NCI-H82 treated with DMSO at 0.1 percent for 48 hours (cell line): Measurements from ENCODE around the gene WDTC1.

Source experiments
- DNase-seq: peaks from one replicate; lab custom pipeline; 2025; ENCODE audit not compliant: unreplicated experiment; lab: John Stamatoyannopoulos, UW

The WDTC1 gene

GRCh38 chr1:27332536-27333281 lies 98.3 kb downstream of the WDTC1 start:
- peak; percentile 15 for DNase-seq

DNA sequence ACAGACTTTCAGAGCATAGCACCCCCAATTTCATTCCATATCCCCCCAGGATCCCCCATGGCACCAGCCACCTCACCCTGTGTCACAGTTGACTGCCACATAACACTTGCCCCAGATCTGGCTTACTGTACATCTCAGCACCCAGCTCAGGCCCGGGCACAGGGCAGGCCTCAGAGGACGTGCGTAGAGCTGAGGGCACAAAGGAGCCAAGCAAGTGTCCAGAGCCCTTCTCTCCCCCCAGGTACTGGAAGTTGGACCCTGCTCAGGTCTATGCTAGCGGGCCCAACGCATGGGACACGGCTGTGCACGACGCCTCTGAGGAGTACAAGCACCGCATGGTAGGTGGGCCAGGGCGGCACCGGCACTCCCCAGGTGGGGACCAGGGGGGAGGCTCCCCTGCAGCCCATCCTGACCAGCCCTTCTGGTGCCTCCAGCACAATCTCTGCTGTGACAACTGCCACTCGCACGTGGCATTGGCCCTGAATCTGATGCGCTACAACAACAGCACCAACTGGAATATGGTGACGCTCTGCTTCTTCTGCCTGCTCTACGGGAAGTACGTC lies 99.4 kb downstream of the WDTC1 start:
- no peak for DNase-seq

GRCh38 chr1:27335506-27336422 lies 101.3 kb downstream of the WDTC1 start:
- DNase-seq: no peak

GRCh38 chr1:27336756-27337155 lies 102.3 kb downstream of the WDTC1 start:
- DNase-seq: no peak

DNA sequence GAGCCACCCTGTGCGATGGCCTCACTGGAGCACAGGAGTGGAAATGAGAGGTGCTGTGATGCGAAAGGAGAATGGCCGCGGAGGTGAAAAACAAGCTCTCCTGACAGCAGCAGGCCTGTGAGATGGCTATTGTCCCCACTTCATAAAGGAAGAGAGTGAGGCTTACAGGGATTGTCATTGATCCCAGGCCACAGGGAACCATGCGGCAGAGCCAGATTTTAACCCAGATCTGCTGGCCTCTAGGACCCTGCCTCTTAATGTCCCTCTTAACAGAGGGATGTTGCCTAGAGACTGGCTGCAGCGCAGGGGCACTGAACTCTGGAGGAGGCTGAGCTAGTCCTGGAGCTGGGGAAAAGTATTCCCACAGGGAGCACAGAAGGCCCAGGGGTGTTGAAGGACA lies 104.3 kb downstream of the WDTC1 start:
- DNase-seq: no peak

DNA sequence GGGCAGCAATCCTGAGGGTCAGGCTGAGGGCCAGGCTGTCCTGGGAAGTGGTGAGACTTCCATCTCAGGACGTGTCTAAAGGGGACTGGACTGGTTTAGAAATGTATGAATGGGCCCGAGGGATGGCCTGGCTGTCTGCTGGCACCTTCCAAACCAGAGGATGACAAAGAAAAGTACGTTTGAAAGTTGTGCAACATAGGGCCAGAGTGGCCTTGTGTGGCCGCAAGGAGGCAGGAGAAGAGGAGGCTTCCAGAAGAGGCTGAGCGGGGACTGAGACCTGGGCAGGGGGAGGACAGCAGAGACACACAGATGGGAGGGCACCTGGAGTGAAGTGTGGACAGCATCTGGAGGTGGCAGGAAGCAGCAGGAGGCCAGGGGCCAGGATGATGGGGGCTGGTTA lies 104.8 kb downstream of the WDTC1 start:
- no peak for DNase-seq

DNA sequence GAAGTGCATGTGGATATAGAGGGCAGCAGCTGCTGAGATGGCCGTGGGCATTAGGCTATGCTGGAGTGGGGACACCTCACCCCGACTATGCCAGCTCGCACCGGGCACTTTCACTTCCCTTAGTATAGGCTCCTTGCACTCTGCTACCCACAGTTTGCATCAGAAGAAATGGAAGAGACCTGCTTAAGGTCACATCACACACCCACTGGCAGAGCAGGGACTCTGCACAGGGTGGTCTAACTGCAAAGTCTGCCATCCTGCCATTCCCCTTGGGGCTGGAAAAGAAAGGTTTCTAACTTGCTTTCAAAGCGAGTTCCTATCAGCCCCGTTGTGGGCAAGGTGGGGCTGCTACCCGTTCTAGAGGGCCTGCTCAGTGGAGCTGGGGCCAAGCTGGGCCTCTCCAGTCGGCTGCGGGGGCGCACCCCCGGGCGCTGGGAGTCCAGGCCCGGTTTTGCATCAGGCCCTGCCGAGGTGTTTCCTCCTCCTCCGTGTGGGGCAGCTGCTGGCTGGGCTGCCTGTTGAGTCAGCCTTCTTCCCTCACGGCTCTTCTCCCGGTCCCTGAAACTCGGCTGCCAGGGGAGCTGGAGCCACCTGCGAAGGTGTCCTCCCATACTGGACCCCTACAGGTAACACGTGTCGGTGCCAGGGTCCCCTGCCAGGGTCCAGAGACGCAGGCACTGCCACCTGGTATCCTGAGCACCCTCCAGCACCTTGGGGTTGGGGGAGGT lies 107.3 kb downstream of the WDTC1 start, which contains the start of gene SYTL1:
Gene SYTL1 (plus strand): TSS at position 498 of the 728 bp plus-strand sequence. CDS start 3,313 bp downstream, outside the sequence.
- peak; percentile 7 for DNase-seq

DNA sequence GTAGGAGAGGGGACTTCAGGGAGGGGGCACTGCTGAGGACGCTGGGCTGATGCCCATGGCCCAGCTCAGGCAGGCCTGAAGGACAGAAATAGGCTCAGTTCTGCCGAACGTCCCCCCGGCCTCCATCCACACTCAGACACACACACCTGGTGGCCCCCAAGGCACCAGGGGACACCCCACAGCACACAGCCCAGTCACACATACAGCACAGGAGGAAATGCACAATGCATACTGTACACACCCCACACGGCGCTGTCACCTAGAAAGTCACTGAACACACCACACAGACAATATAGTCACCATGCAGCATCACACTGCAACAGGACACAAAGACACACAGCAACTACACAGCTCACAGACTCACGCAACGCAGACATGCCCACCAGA lies 108.0 kb downstream of the WDTC1 start:
- DNase-seq: no peak

DNA sequence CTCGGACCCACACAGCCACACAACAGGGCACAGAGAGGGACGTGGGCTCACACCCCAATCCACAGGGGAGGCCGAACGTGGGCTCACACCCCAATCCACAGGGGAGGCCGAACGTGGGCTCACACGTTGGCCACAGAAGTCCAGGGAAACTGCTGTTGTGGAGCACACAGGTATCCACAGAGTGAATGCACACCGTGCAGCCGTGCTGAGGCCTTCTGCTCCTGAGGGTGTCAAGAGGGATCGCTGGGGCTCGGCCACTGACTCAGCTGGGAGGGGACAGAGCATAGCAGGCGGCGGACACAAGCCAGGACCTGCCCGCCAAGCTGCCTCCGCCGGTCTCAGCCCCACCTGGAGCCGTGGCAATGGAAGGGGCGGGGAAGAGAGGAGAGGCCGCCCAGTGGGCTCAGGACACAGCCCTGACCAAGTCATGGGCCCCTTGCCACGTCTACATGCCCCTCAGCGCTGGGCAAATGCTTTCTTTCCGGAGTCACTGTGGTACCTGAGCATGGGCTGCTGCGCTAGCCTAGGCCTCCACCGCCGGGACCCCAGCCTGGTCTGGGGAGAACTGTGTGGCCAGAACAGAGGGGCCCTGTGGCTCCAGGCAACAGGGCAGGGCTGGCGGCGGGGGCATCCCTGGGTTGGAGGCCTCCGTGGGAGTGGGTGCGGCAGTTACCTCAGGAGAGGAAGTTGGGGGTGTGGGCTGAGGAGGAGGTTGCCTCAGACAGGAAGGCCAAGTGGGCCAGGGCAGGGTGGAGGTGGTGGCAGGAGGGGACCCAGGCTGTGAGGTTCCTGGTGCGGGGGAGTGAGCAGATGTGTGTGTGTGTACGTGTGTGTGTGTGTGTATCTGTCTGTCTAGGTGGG lies 108.6 kb downstream of the WDTC1 start:
- peak; percentile 3 for DNase-seq

DNA sequence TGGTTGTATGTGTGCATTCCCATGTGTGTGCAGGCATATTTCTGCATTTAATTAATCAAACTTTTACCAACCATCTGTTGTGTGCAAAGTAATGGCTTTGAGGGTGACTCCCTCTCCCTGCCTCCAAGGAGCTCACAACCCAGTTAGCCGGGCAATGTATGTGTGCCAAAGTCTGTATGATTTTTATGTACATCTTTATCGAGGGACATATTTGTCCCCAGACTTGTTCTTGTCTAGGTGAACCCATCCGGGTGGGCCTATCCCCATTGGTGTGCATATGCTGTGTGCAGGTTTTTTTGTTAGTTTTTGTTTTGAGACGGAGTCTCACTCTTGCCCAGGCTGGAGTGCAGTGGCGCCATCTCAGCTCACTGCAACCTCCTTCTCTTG lies 109.2 kb downstream of the WDTC1 start:
- no peak for DNase-seq

DNA sequence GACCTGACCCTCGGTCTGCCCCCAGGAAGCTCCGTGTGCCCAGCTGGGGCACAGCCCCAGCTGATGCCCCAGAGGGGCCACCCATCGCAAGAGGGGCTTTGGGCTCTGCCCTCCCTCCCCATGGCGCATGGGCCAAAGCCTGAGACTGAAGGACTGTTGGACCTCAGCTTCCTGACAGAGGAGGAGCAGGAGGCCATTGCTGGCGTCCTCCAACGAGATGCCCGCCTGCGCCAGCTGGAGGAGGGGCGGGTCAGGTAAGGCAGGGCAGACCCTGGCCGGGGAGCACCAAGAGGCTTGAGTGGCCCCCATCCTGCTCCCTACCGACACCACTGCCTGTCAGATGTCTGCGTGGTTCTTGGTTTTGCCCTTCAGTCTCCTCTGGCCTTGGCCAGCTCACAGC lies 110.8 kb downstream of the WDTC1 start:
- no peak for DNase-seq

- DNase-seq: no peak
Observed at GRCh38 chr1:27346357-27346756, 111.9 kb downstream of the WDTC1 start.

DNA sequence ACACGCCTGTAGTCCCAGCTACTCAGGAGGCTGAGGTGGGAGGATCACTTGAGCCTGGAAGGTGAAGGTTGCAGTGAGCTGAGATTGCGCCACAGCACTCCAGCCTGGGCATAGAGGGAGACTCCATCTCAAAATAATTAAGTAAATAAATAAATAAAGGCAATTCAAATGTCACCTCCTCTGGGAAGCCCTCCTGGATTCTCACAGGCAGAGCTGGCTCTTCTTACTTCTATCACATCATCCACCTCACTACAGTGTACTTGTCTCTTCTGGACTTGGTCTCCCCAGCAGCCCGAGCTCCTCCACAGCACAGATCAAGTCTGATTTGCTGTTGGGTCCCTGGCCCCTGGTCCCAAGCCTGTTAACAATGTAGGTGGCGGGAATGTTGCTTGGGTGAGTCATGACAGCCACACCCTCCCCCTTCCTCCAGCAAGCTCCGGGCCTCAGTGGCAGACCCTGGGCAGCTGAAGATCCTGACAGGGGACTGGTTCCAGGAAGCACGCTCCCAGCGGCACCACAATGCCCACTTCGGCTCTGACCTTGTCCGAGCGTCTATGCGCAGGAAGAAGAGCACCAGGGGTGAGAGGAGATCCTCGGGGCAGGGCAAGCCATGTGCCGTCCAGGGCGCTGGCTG lies 112.7 kb downstream of the WDTC1 start:
- no peak for DNase-seq

DNA sequence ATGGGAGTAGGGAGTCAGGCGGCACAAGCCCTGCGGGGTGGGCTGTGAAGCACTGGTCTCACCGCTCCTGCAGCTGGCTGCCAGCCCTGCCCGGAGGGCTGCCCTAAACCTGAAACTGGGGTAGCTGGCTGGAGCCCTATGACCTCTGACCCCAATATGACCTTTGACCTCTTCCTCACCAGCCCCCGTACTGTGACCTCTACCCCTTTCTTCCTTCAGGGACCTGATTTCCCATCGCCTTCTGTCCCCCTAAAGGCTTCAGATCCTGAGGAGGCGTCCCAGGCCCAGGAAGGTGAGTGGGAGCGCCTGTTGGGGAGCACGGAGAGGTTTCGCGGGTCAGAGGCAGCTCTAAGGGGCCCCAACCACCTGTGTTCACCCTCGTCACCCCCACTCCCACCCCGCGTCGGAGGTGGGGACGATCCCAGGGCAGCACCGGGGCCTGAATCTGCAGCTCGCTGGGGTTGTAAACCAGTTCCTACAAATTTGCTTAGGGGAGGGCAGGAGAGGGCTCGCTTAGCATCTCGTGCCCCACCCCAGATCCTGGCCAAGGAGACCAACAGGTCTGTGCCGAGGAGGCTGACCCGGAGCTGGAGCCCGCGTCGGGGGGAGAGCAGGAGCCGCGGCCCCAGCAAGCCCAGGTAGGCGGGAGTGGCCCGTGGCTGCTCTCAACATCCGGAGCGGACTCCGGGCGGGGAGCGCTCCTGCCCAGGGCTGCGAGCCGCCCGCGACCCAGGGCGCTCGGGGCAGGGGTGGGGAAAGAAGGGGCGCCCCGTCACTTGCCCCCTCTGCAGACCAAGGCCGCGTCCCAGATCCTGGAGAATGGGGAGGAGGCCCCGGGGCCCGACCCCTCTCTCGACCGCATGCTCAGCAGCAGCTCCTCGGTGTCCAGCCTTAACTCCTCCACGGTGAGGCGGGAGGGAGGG lies 114.7 kb downstream of the WDTC1 start:
- DNase-seq: peak; percentile 55

DNA sequence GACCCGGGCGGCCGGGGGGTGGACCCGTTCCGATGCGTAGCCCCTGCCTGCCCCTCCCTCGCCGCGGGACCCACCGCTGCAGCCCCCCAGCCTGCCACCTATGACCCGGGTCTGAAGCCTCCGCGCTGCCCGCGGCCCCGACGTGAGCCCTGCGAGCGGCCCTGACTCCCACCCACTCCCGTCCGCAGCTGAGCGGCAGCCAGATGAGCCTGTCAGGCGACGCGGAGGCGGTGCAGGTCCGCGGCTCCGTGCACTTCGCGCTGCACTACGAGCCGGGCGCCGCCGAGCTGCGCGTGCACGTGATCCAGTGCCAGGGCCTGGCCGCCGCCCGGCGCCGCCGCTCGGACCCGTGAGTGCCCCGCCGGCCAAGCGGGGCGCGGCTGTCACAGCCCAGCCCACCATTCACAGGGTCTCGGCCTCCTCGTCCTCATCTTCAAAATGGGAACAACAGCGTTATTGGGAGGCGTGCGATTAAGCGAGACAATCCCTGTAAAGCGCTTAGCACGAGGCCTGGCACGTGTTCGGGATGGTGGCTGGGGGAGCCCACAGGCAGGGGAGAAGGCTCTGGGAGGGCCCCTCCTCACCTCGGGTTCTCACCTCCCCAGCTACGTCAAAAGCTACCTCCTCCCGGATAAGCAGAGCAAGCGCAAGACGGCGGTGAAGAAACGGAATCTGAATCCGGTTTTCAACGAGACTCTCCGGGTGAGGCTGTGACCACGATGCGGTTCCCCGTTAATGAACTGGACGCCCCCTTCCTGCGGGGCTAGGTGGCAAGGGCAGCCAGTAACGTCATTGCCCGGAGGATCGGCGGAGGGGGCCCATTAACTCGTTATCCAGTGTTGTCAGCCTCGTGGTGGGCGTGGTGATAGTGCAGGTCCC lies 115.6 kb downstream of the WDTC1 start:
- DNase-seq: peak; percentile 41

DNA sequence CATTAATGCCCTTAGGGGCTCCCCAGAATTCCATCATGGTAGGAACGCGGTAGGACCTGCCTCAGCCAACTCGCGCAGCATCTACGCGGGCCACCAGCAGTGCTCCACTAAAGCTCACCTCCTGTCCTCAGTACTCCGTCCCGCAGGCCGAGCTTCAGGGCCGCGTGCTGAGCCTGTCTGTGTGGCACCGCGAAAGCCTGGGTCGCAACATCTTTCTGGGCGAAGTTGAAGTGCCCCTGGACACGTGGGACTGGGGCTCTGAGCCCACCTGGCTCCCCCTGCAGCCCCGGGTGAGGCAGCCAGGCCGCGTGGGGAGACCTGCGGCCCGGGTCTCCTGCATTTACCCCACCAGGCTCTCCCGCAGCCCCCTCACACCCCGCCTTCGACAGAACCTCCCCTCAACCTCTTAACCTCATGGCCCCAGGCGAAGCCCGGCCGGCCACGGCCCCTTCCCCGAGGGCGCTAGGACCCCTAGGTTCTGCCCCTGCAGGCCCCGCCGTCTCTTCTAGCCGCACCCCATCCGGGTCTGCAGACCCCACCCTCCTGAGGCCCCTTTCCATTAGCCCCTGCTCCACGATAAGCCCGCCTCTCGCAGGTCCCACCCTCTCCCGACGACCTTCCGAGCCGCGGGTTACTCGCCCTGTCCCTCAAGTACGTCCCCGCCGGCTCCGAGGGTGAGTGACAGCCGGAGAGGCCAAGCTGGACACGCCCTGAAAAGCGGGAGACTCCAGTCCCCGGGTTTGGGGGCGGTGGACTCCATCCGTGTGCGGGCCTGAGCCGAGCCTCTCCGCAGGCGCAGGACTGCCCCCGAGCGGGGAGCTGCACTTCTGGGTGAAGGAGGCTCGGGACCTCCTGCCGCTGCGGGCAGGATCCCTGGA lies 116.5 kb downstream of the WDTC1 start:
- DNase-seq: peak; percentile 46
